Measurements from ENCODE around the gene DCDC2B. TPM values are rescaled to one million over a fixed set of nuclear protein-coding genes. Genes with fewer than 3 reads are reported as not detected.
"Not testable (repeated sequence)": the region's sequence is repeated elsewhere in the genome, so short reads cannot be mapped to it uniquely, and the experiment has no call there.

DCDC2B gene
- total and polyA plus RNA-seq, 10 of the 15 experiments (the other 5 are each of a cell fraction or from before 2014, with no cell fraction given): 0.12 to 0.21 (median 0.15) TPM; not detected in 7

GRCh38 chr1:32257227-32257508 is 48.3 kb downstream of the DCDC2B start:
- RAD21 ChIA-PET (ENCODE audit: unreplicated experiment): interaction anchor here (0.7 kb wide), 1 partner anchor 34 kb away, joined by 3 read pairs; no protein-coding TSS in a partner anchor
- no peak for ATAC-seq
- Histone ChIP-seq H3K4me3 (0 out of 2 replicates have a peak overlapping the region, but pooled peaks have one; percentile 61), H3K9ac (ENCODE audit: control insufficient read depth, insufficient read depth, low read length) (peak overlapping the region; percentile 3), H3K27me3 (replicated peaks in 1 of 2; ENCODE audit: control insufficient read depth in 2 of 2, insufficient read depth in 2 of 2, low read length in 1 of 2) (no peaks in the 10 kb centered on the region), H4K20me1 (ENCODE audit: control insufficient read depth, insufficient read depth) (no peaks in the 10 kb centered on the region), H3K9me3 (replicated peaks; ENCODE audit: control insufficient read depth, insufficient read depth, low read length) (no peaks in the 10 kb centered on the region; the same call in 2 of the 3 replicates), H3K36me3 (ENCODE audit: control insufficient read depth in 2 of 2, insufficient read depth in 2 of 2, low read length in 1 of 2) (peaks cover 0 to 2% of the 10 kb centered on the region in 2 experiments; a peak in 1 of 4 replicates), H2AFZ (ENCODE audit: control insufficient read depth, low read depth, low read length) (peak overlapping the region; percentile 22), H3K4me1 (ENCODE audit: control insufficient read depth, insufficient read depth, low read length) (peaks cover 48% of the 10 kb centered on the region), H3K27ac (ENCODE audit: control insufficient read depth, insufficient read depth) (peak overlapping the region; percentile 89), H3K4me2 (ENCODE audit: control insufficient read depth, insufficient read depth) (peak overlapping the region; percentile 99), H3K79me2 (ENCODE audit: control insufficient read depth, insufficient read depth, low read length) (peaks cover 64% of the 10 kb centered on the region)
- TF ChIP-seq ZNF217 (IDR thresholded peaks at IDR 0.05) (no peak), LARP7 (IDR thresholded peaks at IDR 0.05) (no peak)
- TF ChIP-seq, protein P1, sequence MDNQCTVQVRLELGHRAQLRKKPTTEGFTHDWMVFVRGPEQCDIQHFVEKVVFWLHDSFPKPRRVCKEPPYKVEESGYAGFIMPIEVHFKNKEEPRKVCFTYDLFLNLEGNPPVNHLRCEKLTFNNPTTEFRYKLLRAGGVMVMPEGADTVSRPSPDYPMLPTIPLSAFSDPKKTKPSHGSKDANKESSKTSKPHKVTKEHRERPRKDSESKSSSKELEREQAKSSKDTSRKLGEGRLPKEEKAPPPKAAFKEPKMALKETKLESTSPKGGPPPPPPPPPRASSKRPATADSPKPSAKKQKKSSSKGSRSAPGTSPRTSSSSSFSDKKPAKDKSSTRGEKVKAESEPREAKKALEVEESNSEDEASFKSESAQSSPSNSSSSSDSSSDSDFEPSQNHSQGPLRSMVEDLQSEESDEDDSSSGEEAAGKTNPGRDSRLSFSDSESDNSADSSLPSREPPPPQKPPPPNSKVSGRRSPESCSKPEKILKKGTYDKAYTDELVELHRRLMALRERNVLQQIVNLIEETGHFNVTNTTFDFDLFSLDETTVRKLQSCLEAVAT (IDR thresholded peaks at IDR 0.05): peak; percentile 92
- DNase-seq (ENCODE audit: low read depth, low spot score): no peak
- CTCF ChIA-PET: interaction anchor here (0.6 to 6.2 kb wide), 4 partner anchors 9 to 158 kb away, joined by 4 to 39 read pairs (median 16); partner anchors contain the start of gene FAM167B
- no TSS peak for BruUV-seq (replicated peaks)
- no peak for FAIRE-seq
- POLR2A ChIA-PET: interaction anchor here (1.5 kb wide), 1 partner anchor 18 kb away, joined by 3 read pairs; no protein-coding TSS in a partner anchor
- intact Hi-C loops (cut with micrococcal nuclease; ENCODE audit: unreplicated experiment) (no loop called here), in situ Hi-C loops (cut with MboI) (no loop called here)
- SMC1A ChIA-PET (ENCODE audit: uncharacterized antibody, unreplicated experiment): interaction anchor here (1.0 to 14.4 kb wide), 6 partner anchors 12 to 61 kb away, joined by 3 to 124 read pairs (median 3); no protein-coding TSS in a partner anchor
- 100% methylated on average over 6 of the region's 6 CpGs for WGBS (ENCODE audit: insufficient coverage, insufficient replicate concordance, low lambda C conversion rate, missing lambda C conversion rate)

- H3K9ac ChIP-seq (ENCODE audit: control insufficient read depth, insufficient read depth, low read length); H3K36me3 ChIP-seq (ENCODE audit: control insufficient read depth in 2 of 2, insufficient read depth in 2 of 2, low read length in 1 of 2); H3K27me3 ChIP-seq (replicated peaks in 1 of 2; ENCODE audit: control insufficient read depth in 2 of 2, insufficient read depth in 2 of 2, low read length in 1 of 2); POLR2A ChIA-PET; H2AFZ ChIP-seq (ENCODE audit: control insufficient read depth, low read depth, low read length); DNase-seq (ENCODE audit: low read depth, low spot score); H3K27ac ChIP-seq (ENCODE audit: control insufficient read depth, insufficient read depth); SMC1A ChIA-PET (ENCODE audit: uncharacterized antibody, unreplicated experiment); H3K9me3 ChIP-seq (replicated peaks; ENCODE audit: control insufficient read depth, insufficient read depth, low read length); ATAC-seq; H4K20me1 ChIP-seq (ENCODE audit: control insufficient read depth, insufficient read depth); intact Hi-C loops (cut with micrococcal nuclease; ENCODE audit: unreplicated experiment); in situ Hi-C loops (cut with MboI); H3K4me3 ChIP-seq; BruUV-seq (replicated peaks); RAD21 ChIA-PET (ENCODE audit: unreplicated experiment); FAIRE-seq: not testable (repeated sequence)
- Histone ChIP-seq H3K79me2 (ENCODE audit: control insufficient read depth, insufficient read depth, low read length) (peaks cover 23% of the 10 kb centered on the region), H3K4me2 (ENCODE audit: control insufficient read depth, insufficient read depth) (0 out of 2 replicates have a peak overlapping the region, but pooled peaks have one; percentile 11), H3K4me1 (ENCODE audit: control insufficient read depth, insufficient read depth, low read length) (peaks cover 27% of the 10 kb centered on the region)
- CTCF ChIA-PET: interaction anchor here (1.0 to 1.1 kb wide), 3 partner anchors 15 to 53 kb away, joined by 3 to 5 read pairs (median 5); no protein-coding TSS in a partner anchor
- WGBS (ENCODE audit: insufficient coverage, insufficient replicate concordance, low lambda C conversion rate, missing lambda C conversion rate): 75% methylated on average over 4 of the region's 4 CpGs
Measured at GRCh38 chr1:32263236-32263593, 54.3 kb downstream of the DCDC2B start.

Measured in GM12878 (cell line).